GM12892 (cell line): ENCODE results near the gene SEC24C.
"Not testable (repeated sequence)": the region's sequence is repeated elsewhere in the genome, so short reads cannot be mapped to it uniquely, and the experiment has no call there.

Experiments
- DNase-seq: peaks from one replicate; pipeline ENCODE4 v3.0.0; 2011; ENCODE audit not compliant: insufficient read length
- FAIRE-seq: peaks from 2 replicates; lab custom pipeline; 2011; peaks lifted over from hg19 to GRCh38; lab: Jason Lieb, UNC
- POLR2A ChIP-seq: IDR thresholded peaks from 2 replicates; pipeline ENCODE4 v1.6.1; 2011; ENCODE audit warnings: low read depth, low read length, control low read depth
- POLR2AphosphoS5 ChIP-seq: IDR thresholded peaks from 2 replicates; pipeline ENCODE4 v1.6.1; 2011; ENCODE audit warnings: low read depth, low read length, control low read depth
- TAF1 ChIP-seq: IDR thresholded peaks from 2 replicates; pipeline ENCODE4 v1.6.1; 2011; ENCODE audit warnings: low read depth, mild to moderate bottlenecking, control low read depth, low read length, borderline replicate concordance

SEC24C gene

GRCh38 chr10:73782749-73783085 lies 38.5 kb downstream of the SEC24C start:
- FAIRE-seq = no peak
- TF ChIP-seq TAF1 = no peak
- TF ChIP-seq POLR2A = no peak
- no peak for TF ChIP-seq POLR2AphosphoS5
- no peak for DNase-seq

GRCh38 chr10:73785211-73785720 lies 41.1 kb downstream of the SEC24C start, which contains the start of gene ZSWIM8:
Gene ZSWIM8 (plus strand): TSS chr10:73785606. CDS start chr10:73785879, 273 bp downstream.
- peak; percentile 100 for FAIRE-seq
- peak; percentile 92 for DNase-seq
- TF ChIP-seq POLR2A (peak; percentile 64; the same call in 1 of the 2 replicates), TAF1 (no peak), POLR2AphosphoS5 (peak; percentile 45; the same call in 1 of the 2 replicates)

- peak; percentile 9 for FAIRE-seq
Measured at GRCh38 chr10:73785721-73786511, 41.7 kb downstream of the SEC24C start.

GRCh38 chr10:73786512-73786885 lies 42.3 kb downstream of the SEC24C start:
- FAIRE-seq = no peak
- DNase-seq = no peak
- no peak for TF ChIP-seq TAF1

More at GRCh38 chr10:73785721-73786511, 41.7 kb downstream of the SEC24C start:
- no peak for DNase-seq
- TF ChIP-seq POLR2A = no peak
- TF ChIP-seq TAF1 = no peak

GRCh38 chr10:73787031-73787800 lies 43.0 kb downstream of the SEC24C start:
- not testable (repeated sequence) for FAIRE-seq, DNase-seq

- DNase-seq (no peak), FAIRE-seq (no peak)
- no peak for TF ChIP-seq POLR2AphosphoS5
- no peak for TF ChIP-seq TAF1
- TF ChIP-seq POLR2A = no peak
Measured at GRCh38 chr10:73788864-73789658, 44.9 kb downstream of the SEC24C start.

GRCh38 chr10:73789659-73790055 lies 45.5 kb downstream of the SEC24C start:
- no peak for FAIRE-seq
- no peak for TF ChIP-seq TAF1
- no peak for TF ChIP-seq POLR2A
- TF ChIP-seq POLR2AphosphoS5 = no peak

GRCh38 chr10:73790886-73791625 lies 46.9 kb downstream of the SEC24C start:
- TF ChIP-seq TAF1 = no peak
- TF ChIP-seq POLR2A = no peak
- no peak for DNase-seq
- FAIRE-seq = no peak

More at GRCh38 chr10:73789659-73790055, 45.5 kb downstream of the SEC24C start:
- no peak for DNase-seq

- no peak for TF ChIP-seq TAF1
- no peak for TF ChIP-seq POLR2A
- TF ChIP-seq POLR2AphosphoS5 = no peak
- no peak for FAIRE-seq
Measured at GRCh38 chr10:73791871-73792400, 47.8 kb downstream of the SEC24C start.

GRCh38 chr10:73793456-73793855 lies 49.3 kb downstream of the SEC24C start:
- TF ChIP-seq TAF1 = no peak
- no peak for TF ChIP-seq POLR2A
- TF ChIP-seq POLR2AphosphoS5 = no peak

More at GRCh38 chr10:73791871-73792400, 47.8 kb downstream of the SEC24C start:
- DNase-seq = no peak

GRCh38 chr10:73795491-73795890 lies 51.3 kb downstream of the SEC24C start:
- not testable (repeated sequence) for DNase-seq, FAIRE-seq

More at GRCh38 chr10:73793456-73793855, 49.3 kb downstream of the SEC24C start:
- DNase-seq (no peak), FAIRE-seq (no peak)

- FAIRE-seq = not testable (repeated sequence)
Measured at GRCh38 chr10:73796035-73796434, 51.9 kb downstream of the SEC24C start.

More at GRCh38 chr10:73796035-73796434, 51.9 kb downstream of the SEC24C start:
- not testable (repeated sequence) for DNase-seq
